Aorta (tissue), 4 donors: Measurements from ENCODE around the gene F2. TPM values are rescaled to one million over a fixed set of nuclear protein-coding genes. Genes with fewer than 3 reads are reported as not detected.

Source experiments
- microRNA-seq, 2 donors: library from miRNA; unstranded; fragments of <30 nt; microRNA quantifications; one replicate each; pipeline ENCODE4 v1.2.0, GENCODE V29; 2020
- polyA plus RNA-seq, 2 donors: library from polyadenylated mRNA; stranded (reverse); fragments of 200-250 nt; gene quantifications; one replicate each; pipeline ENCODE4 v1.2.3, GENCODE V29; 2013
- total RNA-seq, 2 donors: library from RNA; stranded (reverse); fragmentation: NEBNext Ultra II Directional; extraction: Animal tissue kit (Norgen Biotek cat#: 25700); gene quantifications; one replicate each; pipeline ENCODE4 v1.2.1, GENCODE V29; 2021
- donor health status: healthy with polysubstance abuse.
- donor health status: Bipolar disorder and iron deficiency.
- donor health status: DM: no; HTN: no; CAD: no.
- donor health status: DM: yes; HTN: yes; CAD: no.

The F2 gene
- total and polyA plus RNA-seq, 4 donors: 0.19 to 0.72 TPM; not detected in 2

Small RNA genes within 50 kb of the gene (microRNA-seq; reads per million reads assigned to microRNA genes)
- 0 to 0.99 reads per million in 2 donors for gene MIR5582

Other genes starting within 250 kb of the F2 start
- 10 to 100 TPM; 27.8 to 35.0 TPM for gene AMBRA1, start 125.2 kb upstream of the F2 start, total RNA-seq
- gene AMBRA1, start 125.2 kb upstream of the F2 start, polyA plus RNA-seq: 1 to 10 TPM; 2.6 to 5.8 TPM
- 1 to 10 TPM; 2.3 to 3.0 TPM for gene HARBI1, start 102.0 kb upstream of the F2 start, total RNA-seq
- 1 to 10 TPM; 2.1 to 2.3 TPM for gene HARBI1, start 102.0 kb upstream of the F2 start, polyA plus RNA-seq
- 10 to 100 TPM; 59.6 to 72.7 TPM for gene ATG13, start 101.7 kb upstream of the F2 start, total RNA-seq
- gene ATG13, start 101.7 kb upstream of the F2 start, polyA plus RNA-seq: 10 to 100 TPM; 29.9 to 46.5 TPM
- 100 to 1,000 TPM; 173 to 185 TPM for gene ARHGAP1, start 18.6 kb upstream of the F2 start, total RNA-seq
- gene ARHGAP1, start 18.6 kb upstream of the F2 start, polyA plus RNA-seq: 10 to 100 TPM; 27.8 to 74.1 TPM
- gene ZNF408, start 18.2 kb upstream of the F2 start, total RNA-seq: 1 to 10 TPM; 9.8 to 9.9 TPM
- 10 to 100 TPM in 1 of 2 donors, 1 to 10 TPM in 1; 3.0 to 13.3 TPM for gene ZNF408, start 18.2 kb upstream of the F2 start, polyA plus RNA-seq
- 10 to 100 TPM; 59.6 to 64.5 TPM for gene CKAP5, start 127.1 kb downstream of the F2 start, total RNA-seq
- gene CKAP5, start 127.1 kb downstream of the F2 start, polyA plus RNA-seq: 10 to 100 TPM; 12.0 to 18.4 TPM
- 1 to 10 TPM; 4.0 to 8.6 TPM for gene LRP4, start 199.3 kb downstream of the F2 start, total RNA-seq
- gene LRP4, start 199.3 kb downstream of the F2 start, polyA plus RNA-seq: 1 to 10 TPM in 1 of 2 donors, under 1 TPM in 1; 0.90 to 2.1 TPM
- 10 to 100 TPM; 19.1 to 22.7 TPM for gene CSTPP1, start 217.5 kb downstream of the F2 start, total RNA-seq
- gene CSTPP1, start 217.5 kb downstream of the F2 start, polyA plus RNA-seq: 10 to 100 TPM; 12.5 to 26.0 TPM